HEK293T (cell line): ENCODE data around the gene C1orf87.

Source experiments
- CTCF ChIA-PET: fragments of 350-600 bp; formaldehyde crosslinking; extraction: SDS; loops from one replicate; lab custom pipeline; 2021; ENCODE audit warnings: antibody characterized with exemption, inconsistent platforms; lab: Yijun Ruan, JAX
- POLR2A ChIA-PET: fragments of 350-600 bp; formaldehyde crosslinking; extraction: SDS; loops from one replicate; lab custom pipeline; 2020; ENCODE audit warnings: antibody characterized with exemption, inconsistent platforms; lab: Yijun Ruan, JAX
- DNase-seq: peaks from one replicate; pipeline ENCODE4 v3.0.0; 2012; ENCODE audit warnings: mixed read lengths; ENCODE audit errors: extremely low spot score
- ARNT ChIP-seq: fragments of 450-650 bp; IDR thresholded peaks from 2 replicates; pipeline ENCODE4 v1.6.1; 2017; ENCODE audit warnings: mild to moderate bottlenecking
- BHLHE40 ChIP-seq: fragments of 450-650 bp; IDR thresholded peaks from 2 replicates; pipeline ENCODE4 v1.6.1; 2016; ENCODE audit warnings: mild to moderate bottlenecking, moderate library complexity, borderline replicate concordance
- CTBP1 ChIP-seq: fragments of 450-650 bp; IDR thresholded peaks from 2 replicates; pipeline ENCODE4 v1.6.1; 2016; ENCODE audit warnings: borderline replicate concordance
- ELF4 ChIP-seq: fragments of 450-650 bp; IDR thresholded peaks from 2 replicates; pipeline ENCODE4 v1.6.1; 2017; ENCODE audit warnings: antibody characterized with exemption
- FOXA1 ChIP-seq: fragments of 450-650 bp; IDR thresholded peaks from 2 replicates; pipeline ENCODE4 v1.6.1; 2016; ENCODE audit warnings: mild to moderate bottlenecking
- FOXK2 ChIP-seq: fragments of 450-650 bp; IDR thresholded peaks from 2 replicates; pipeline ENCODE4 v1.6.1; 2016; ENCODE audit warnings: mild to moderate bottlenecking
- FOXM1 ChIP-seq: fragments of 450-650 bp; IDR thresholded peaks from 2 replicates; pipeline ENCODE4 v1.6.1; 2017; ENCODE audit warnings: mild to moderate bottlenecking, borderline replicate concordance
- HDGF ChIP-seq: fragments of 450-650 bp; IDR thresholded peaks from 2 replicates; pipeline ENCODE4 v1.6.1; 2017; ENCODE audit warnings: antibody characterized with exemption, borderline replicate concordance
- L3MBTL2 ChIP-seq: fragments of 450-650 bp; conservative IDR thresholded peaks from 2 replicates; pipeline ENCODE4 v1.6.1; 2016; ENCODE audit warnings: mild to moderate bottlenecking
- LEF1 ChIP-seq: fragments of 450-650 bp; IDR thresholded peaks from 2 replicates; pipeline ENCODE4 v1.6.1; 2017; ENCODE audit warnings: mild to moderate bottlenecking, borderline replicate concordance
- NFRKB ChIP-seq: fragments of 450-650 bp; IDR thresholded peaks from 2 replicates; pipeline ENCODE4 v1.6.1; 2016; ENCODE audit warnings: mild to moderate bottlenecking, moderate library complexity
- PKNOX1 ChIP-seq: fragments of 450-650 bp; IDR thresholded peaks from 2 replicates; pipeline ENCODE4 v1.6.1; 2016
- SP1 ChIP-seq: fragments of 450-650 bp; IDR thresholded peaks from 2 replicates; pipeline ENCODE4 v1.6.1; 2017
- SUZ12 ChIP-seq: fragments of 450-650 bp; IDR thresholded peaks from 2 replicates; pipeline ENCODE4 v1.6.1; 2016; ENCODE audit warnings: mild to moderate bottlenecking
- TARDBP ChIP-seq: fragments of 450-650 bp; IDR thresholded peaks from 2 replicates; pipeline ENCODE4 v1.6.1; 2016
- ZNF384 ChIP-seq: fragments of 450-650 bp; IDR thresholded peaks from 2 replicates; pipeline ENCODE4 v1.6.1; 2016

C1orf87 gene

GRCh38 chr1:60088620-60089155, 15.1 kb upstream of the C1orf87 start:
- no peak for TF ChIP-seq PKNOX1
- TF ChIP-seq SP1, result no peak
- no peak for TF ChIP-seq HDGF
- TF ChIP-seq ZNF384, result no peak
- no peak for TF ChIP-seq CTBP1
- TF ChIP-seq ARNT, result no peak
- TF ChIP-seq BHLHE40, result no peak
- TF ChIP-seq FOXA1, result no peak
- no peak for TF ChIP-seq ELF4
- no peak for TF ChIP-seq FOXK2
- no peak for TF ChIP-seq NFRKB
- TF ChIP-seq FOXM1, result no peak
- no peak for TF ChIP-seq TARDBP
- TF ChIP-seq LEF1, result no peak
- no peak for TF ChIP-seq SUZ12
- TF ChIP-seq L3MBTL2, result no peak
- POLR2A ChIA-PET, result no interaction called here
- DNase-seq, result no peak
- CTCF ChIA-PET, result interaction anchor here (1.0 kb wide), 1 partner anchor 118 kb away, joined by 3 read pairs; no protein-coding TSS in a partner anchor

- no peak for TF ChIP-seq ZNF384
- TF ChIP-seq SUZ12, result no peak
- TF ChIP-seq ARNT, result no peak
- TF ChIP-seq BHLHE40, result no peak
- no peak for TF ChIP-seq L3MBTL2
- TF ChIP-seq TARDBP, result no peak
- no peak for TF ChIP-seq FOXM1
- no peak for TF ChIP-seq FOXK2
- TF ChIP-seq PKNOX1, result no peak
- no peak for TF ChIP-seq ELF4
- TF ChIP-seq LEF1, result no peak
- no peak for TF ChIP-seq HDGF
- no peak for TF ChIP-seq SP1
- ChIA-PET CTCF (no interaction called here), POLR2A (no interaction called here)
- no peak for DNase-seq
These were observed 14.1 kb upstream of the C1orf87 start for GRCh38 chr1:60087681-60088080.

GRCh38 chr1:60078182-60078581, 4.6 kb upstream of the C1orf87 start:
- ChIA-PET CTCF (no interaction called here), POLR2A (no interaction called here)
- TF ChIP-seq BHLHE40 (no peak), FOXK2 (no peak), HDGF (no peak), LEF1 (no peak), NFRKB (no peak), SP1 (no peak), SUZ12 (no peak), ZNF384 (no peak)
- no peak for DNase-seq

- ChIA-PET CTCF (no interaction called here), POLR2A (no interaction called here)
- DNase-seq, result no peak
- TF ChIP-seq SP1, result no peak
- no peak for TF ChIP-seq FOXM1
- TF ChIP-seq BHLHE40, result no peak
- no peak for TF ChIP-seq ZNF384
- no peak for TF ChIP-seq ARNT
- no peak for TF ChIP-seq HDGF
These were observed 2.3 kb downstream of the C1orf87 start for GRCh38 chr1:60071296-60071695.

- no peak for DNase-seq
- TF ChIP-seq NFRKB (no peak), LEF1 (no peak), ELF4 (no peak), BHLHE40 (no peak), TARDBP (no peak), SP1 (no peak), CTBP1 (no peak), SUZ12 (no peak)
- ChIA-PET POLR2A (no interaction called here), CTCF (no interaction called here)
These were observed 3.9 kb downstream of the C1orf87 start for GRCh38 chr1:60069691-60070090.

- ChIA-PET CTCF (interaction anchor here (0.6 kb wide), 1 partner anchor 43 kb away, joined by 4 read pairs; no protein-coding TSS in a partner anchor), POLR2A (no interaction called here)
- DNase-seq, result no peak
- TF ChIP-seq FOXA1 (no peak), ARNT (no peak), ZNF384 (no peak), ELF4 (no peak), HDGF (no peak), FOXM1 (no peak), TARDBP (no peak), L3MBTL2 (no peak), SUZ12 (no peak), SP1 (no peak), LEF1 (no peak), BHLHE40 (no peak), CTBP1 (no peak), NFRKB (no peak), PKNOX1 (no peak), FOXK2 (no peak)
These were observed 5.1 kb downstream of the C1orf87 start for GRCh38 chr1:60068393-60069045.
